Astrocyte of the cerebellum (primary cell): ENCODE measurements around the gene CDC14A.

Experiments used
- DNase-seq: peaks from one replicate; pipeline ENCODE4 v3.0.0-alpha.2; 2011; ENCODE audit warnings: low read depth
- H3K4me3 ChIP-seq: 2 replicates; pipeline ENCODE4 v1.5.1; 2011; ENCODE audit warnings: mild to moderate bottlenecking, low read depth, low read length, moderate library complexity
- CTCF ChIP-seq: IDR thresholded peaks from 2 replicates; pipeline ENCODE4 v1.5.1; 2012; ENCODE audit warnings: low read length, low read depth, moderate library complexity, mild to moderate bottlenecking; ENCODE audit errors: missing control alignments
- in situ Hi-C: cut with HindIII; loops from 2 replicates; pipeline ENCODE4 v1.10.0; 2017; ENCODE audit warnings: low sequenced_read_pairs

CDC14A gene

GRCh38 chr1:100449477-100449876, 97.2 kb downstream of the CDC14A start:
- in situ Hi-C loops, result no loop called here
- no peak overlapping the region for H3K4me3 ChIP-seq
- DNase-seq, result no peak
- TF ChIP-seq CTCF, result no peak

- in situ Hi-C loops, result no loop called here
- DNase-seq, result peak; percentile 3
- no peak overlapping the region for H3K4me3 ChIP-seq
- no peak for TF ChIP-seq CTCF
Measured at GRCh38 chr1:100452641-100453040, 100.3 kb downstream of the CDC14A start.

GRCh38 chr1:100455478-100456072, 103.3 kb downstream of the CDC14A start:
- DNase-seq, result no peak
- peak; percentile 18 for TF ChIP-seq CTCF
- no peak overlapping the region for H3K4me3 ChIP-seq
- in situ Hi-C loops, result no loop called here

- in situ Hi-C loops, result no loop called here
- TF ChIP-seq CTCF, result no peak
- H3K4me3 ChIP-seq, result no peak overlapping the region
- DNase-seq, result no peak
Measured at GRCh38 chr1:100456880-100457279, 104.6 kb downstream of the CDC14A start.

- in situ Hi-C loops, result no loop called here
- no peak overlapping the region for H3K4me3 ChIP-seq
- no peak for TF ChIP-seq CTCF
- DNase-seq, result no peak
Measured at GRCh38 chr1:100457683-100458082, 105.4 kb downstream of the CDC14A start.

- TF ChIP-seq CTCF, result no peak
- DNase-seq, result no peak
- in situ Hi-C loops, result no loop called here
- no peak overlapping the region for H3K4me3 ChIP-seq
Measured at GRCh38 chr1:100458661-100459357, 106.5 kb downstream of the CDC14A start.
